ENCODE results near the gene ATF6B. TPM values are rescaled to one million over a fixed set of nuclear protein-coding genes. Genes with fewer than 3 reads are reported as not detected.

Gene ATF6B
- total RNA-seq, 2 donors from 2014 or later: 99.9 to 105 TPM

DNA sequence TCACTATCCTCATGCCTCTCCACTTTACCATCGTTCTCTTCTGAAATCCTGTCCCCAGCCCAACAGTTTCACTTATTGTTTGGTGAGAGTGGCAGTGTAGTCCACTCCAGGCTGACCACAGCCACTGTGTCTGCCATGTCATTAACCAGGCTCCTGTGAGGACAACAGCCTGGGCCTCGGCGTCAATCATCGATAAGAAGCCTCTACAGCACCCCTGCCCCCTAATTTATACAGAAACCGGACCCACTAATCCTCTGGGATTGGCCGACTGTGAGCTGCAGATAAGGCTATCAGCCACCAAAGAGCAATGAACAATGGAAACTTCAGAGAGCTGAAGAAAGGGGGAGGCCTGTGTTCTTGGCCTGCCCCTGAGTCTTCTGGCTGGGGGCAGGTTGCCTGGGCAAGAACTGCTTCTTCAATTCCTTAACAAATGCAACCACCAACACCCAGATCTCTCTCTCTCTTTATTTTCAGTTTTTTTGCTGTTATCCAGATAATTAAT lies 39.8 kb upstream of the ATF6B start:
- no peak for DNase-seq
- Mint-ChIP-seq H3K27ac (no peak overlapping the region), H3K4me3 (no peak overlapping the region), H3K36me3 (ENCODE audit: insufficient read depth in 2 of 2) (peaks cover 2 to 3% of the 10 kb centered on the region in 2 donors), H3K4me1 (ENCODE audit: low read depth) (peaks cover 10% of the 10 kb centered on the region), H3K27me3 (ENCODE audit: low read depth) (no peaks in the 10 kb centered on the region), H3K9me3 (no peaks in the 10 kb centered on the region)
- ATAC-seq (replicated peaks in 1 of 2): no peak

DNA sequence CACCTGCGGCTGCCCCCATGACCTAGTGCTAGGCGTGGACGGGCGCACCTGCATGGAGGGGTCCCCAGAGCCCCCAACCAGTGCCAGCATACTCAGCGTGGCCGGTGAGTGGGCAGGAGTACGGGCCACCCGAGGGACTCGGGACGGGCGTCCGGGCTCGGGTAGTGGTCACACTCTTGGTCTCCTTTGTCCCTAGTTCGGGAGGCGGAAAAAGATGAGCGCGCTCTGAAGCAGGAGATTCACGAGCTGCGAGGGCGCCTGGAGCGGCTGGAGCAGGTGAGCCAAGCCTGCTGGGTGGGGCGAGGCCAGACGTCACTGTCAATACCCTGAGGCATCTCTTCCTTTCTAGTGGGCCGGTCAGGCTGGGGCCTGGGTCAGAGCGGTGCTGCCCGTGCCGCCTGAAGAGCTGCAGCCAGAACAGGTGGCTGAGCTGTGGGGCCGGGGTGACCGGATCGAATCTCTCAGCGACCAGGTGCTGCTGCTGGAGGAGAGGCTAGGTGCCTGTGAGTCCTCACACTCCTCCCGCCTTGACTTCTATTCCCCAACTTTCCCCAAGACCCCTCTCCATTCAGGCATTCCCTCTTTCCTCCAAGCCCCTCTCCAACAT lies 39.2 kb upstream of the ATF6B start:
- H3K27ac Mint-ChIP-seq: no peak overlapping the region

DNA sequence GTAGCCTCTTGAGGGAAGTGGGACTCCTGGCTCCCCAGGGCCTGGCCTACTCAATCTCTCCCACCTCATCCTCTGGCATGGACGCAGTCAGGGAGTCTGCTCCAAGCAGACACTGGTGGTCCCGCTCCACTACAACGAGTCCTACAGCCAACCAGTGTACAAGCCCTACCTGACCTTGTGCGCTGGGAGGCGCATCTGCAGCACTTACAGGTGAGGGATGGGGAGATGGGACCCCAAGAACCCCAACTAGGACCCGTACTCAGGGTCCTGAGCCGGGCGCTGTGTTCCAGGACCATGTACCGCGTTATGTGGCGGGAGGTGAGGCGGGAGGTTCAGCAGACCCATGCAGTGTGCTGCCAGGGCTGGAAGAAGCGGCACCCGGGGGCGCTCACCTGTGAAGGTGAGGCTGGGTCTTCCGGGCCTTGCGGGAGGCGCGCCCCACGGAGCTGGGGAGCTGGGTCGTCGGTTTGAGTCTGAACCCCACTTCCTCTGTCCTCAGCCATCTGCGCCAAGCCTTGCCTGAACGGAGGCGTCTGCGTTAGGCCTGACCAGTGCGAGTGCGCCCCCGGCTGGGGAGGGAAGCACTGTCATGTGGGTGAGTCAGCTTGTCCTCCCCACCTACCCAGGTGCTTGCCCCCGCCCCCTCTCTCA lies 38.5 kb upstream of the ATF6B start:
- H3K9me3 Mint-ChIP-seq: no peaks in the 10 kb centered on the region
- peaks cover 2 to 8% of the 10 kb centered on the region in 2 donors for H3K36me3 Mint-ChIP-seq (ENCODE audit: insufficient read depth in 2 of 2)
- no peak overlapping the region for H3K4me3 Mint-ChIP-seq
- no peaks in the 10 kb centered on the region for H3K27me3 Mint-ChIP-seq (ENCODE audit: low read depth)
- DNase-seq (no peak), ATAC-seq (replicated peaks in 1 of 2) (no peak)
- H3K27ac Mint-ChIP-seq: no peak overlapping the region
- peaks cover 8% of the 10 kb centered on the region for H3K4me1 Mint-ChIP-seq (ENCODE audit: low read depth)

More for the DNA sequence above, 39.2 kb upstream of the ATF6B start:
- Mint-ChIP-seq H3K4me3 (no peak overlapping the region), H3K27me3 (ENCODE audit: low read depth) (no peaks in the 10 kb centered on the region), H3K36me3 (ENCODE audit: insufficient read depth in 2 of 2) (peaks cover 2 to 7% of the 10 kb centered on the region in 2 donors), H3K4me1 (ENCODE audit: low read depth) (peaks cover 8% of the 10 kb centered on the region), H3K9me3 (no peaks in the 10 kb centered on the region)
- DNase-seq (no peak), ATAC-seq (replicated peaks in 1 of 2) (no peak)

DNA sequence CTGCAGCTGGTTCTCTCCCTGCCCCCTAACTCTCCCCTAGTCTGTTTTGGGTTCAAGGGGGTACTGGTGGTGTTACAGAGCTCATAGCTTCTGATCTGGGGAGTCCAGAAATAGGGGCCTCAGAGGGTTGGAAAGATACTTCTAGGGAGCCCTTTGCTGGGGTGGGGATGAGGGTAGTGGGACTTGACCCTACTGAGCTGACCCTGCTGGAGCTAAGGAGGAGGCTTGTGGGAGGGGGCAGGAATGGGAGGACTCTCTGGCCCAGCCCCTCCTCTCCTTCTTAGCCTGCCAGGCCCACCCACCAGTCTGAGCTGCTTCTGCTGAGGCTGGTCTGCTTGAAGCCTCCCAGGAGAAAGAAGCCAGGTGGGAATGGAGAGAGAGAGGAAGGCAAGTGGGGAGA lies 36.2 kb upstream of the ATF6B start, which contains the start of gene EGFL8:
Gene EGFL8 (plus strand): TSS at position 301 of the 400 bp plus-strand sequence. CDS start 1,571 bp downstream, outside the sequence.
- no peak within 1 kb of the TSS for H3K27ac Mint-ChIP-seq
- H3K4me1 Mint-ChIP-seq (ENCODE audit: low read depth): peaks cover 4% of the 10 kb centered on the region
- ATAC-seq (replicated peaks in 1 of 2): no peak
- no peaks in the 10 kb centered on the region for H3K9me3 Mint-ChIP-seq
- H3K27me3 Mint-ChIP-seq (ENCODE audit: low read depth): no peaks in the 10 kb centered on the region
- peaks cover 2 to 8% of the 10 kb centered on the region in 2 donors for H3K36me3 Mint-ChIP-seq (ENCODE audit: insufficient read depth in 2 of 2)
- no peak for DNase-seq
- no peak within 1 kb of the TSS for H3K4me3 Mint-ChIP-seq

DNA sequence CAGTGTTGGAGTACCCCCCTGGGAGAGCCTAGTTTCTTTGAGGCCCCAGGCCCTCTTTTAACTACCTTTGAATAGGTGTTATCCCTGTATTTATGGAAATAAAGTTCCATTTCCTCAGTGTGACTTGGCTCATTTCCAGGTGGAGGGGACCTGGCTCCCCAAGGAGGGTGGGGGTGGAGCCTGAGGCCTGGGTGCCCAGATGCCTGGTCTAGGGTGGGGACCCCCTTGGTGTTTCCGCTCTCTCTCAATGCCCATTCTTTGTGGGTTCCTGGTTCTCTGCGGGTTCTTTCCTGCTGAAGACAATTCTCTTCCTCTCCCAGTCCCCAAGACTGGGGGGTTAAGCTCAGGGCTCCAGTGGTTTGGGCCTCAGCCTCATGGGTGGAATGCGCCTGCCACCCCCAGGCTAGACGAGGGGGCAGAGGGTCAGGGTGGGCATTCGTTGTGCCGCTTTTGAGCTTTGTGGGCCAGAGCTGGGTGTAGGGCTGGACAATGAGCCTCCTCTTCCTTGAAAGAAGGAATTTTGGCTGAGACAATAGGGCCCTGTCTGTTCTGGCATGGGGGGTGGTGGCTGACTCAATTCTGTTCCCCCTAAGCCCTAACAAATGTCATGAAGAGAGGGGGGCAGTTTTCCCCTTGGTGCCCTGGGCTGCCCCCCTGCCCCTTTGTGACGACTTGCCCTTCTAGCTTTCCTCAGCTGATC lies 35.7 kb upstream of the ATF6B start:
- no peaks in the 10 kb centered on the region for H3K9me3 Mint-ChIP-seq
- DNase-seq (no peak), ATAC-seq (replicated peaks in 1 of 2) (no peak)
- H3K4me3 Mint-ChIP-seq: no peak overlapping the region
- peaks cover 2 to 8% of the 10 kb centered on the region in 2 donors for H3K36me3 Mint-ChIP-seq (ENCODE audit: insufficient read depth in 2 of 2)
- H3K4me1 Mint-ChIP-seq (ENCODE audit: low read depth): peaks cover 4% of the 10 kb centered on the region
- H3K27me3 Mint-ChIP-seq (ENCODE audit: low read depth): no peaks in the 10 kb centered on the region
- H3K27ac Mint-ChIP-seq: no peak overlapping the region

DNA sequence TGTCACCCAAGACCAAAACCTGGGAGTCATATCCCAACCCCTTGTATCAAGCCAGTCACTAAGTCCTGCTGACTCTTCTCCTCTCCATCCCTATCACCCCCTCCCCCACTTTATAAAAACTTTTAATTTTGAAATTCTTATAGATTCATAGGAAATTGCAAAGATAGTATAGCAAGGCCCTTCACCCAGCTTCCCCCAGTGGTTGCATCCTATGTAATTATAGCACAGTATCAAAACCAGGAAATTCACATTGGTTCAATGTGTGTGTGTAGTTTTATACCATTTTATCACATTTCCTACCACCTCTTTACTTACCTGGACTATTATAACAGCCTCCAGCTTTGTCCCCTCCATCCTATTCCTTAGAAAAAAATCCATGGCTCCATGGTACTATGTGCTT lies 30.0 kb upstream of the ATF6B start:
- Mint-ChIP-seq H3K9me3 (no peaks in the 10 kb centered on the region), H3K4me1 (ENCODE audit: low read depth) (peaks cover 23% of the 10 kb centered on the region), H3K27ac (no peak overlapping the region), H3K4me3 (no peak overlapping the region), H3K27me3 (ENCODE audit: low read depth) (no peaks in the 10 kb centered on the region), H3K36me3 (ENCODE audit: insufficient read depth in 2 of 2) (peaks cover 5 to 15% of the 10 kb centered on the region in 2 donors)
- DNase-seq: no peak
- no peak for ATAC-seq (replicated peaks in 1 of 2)

DNA sequence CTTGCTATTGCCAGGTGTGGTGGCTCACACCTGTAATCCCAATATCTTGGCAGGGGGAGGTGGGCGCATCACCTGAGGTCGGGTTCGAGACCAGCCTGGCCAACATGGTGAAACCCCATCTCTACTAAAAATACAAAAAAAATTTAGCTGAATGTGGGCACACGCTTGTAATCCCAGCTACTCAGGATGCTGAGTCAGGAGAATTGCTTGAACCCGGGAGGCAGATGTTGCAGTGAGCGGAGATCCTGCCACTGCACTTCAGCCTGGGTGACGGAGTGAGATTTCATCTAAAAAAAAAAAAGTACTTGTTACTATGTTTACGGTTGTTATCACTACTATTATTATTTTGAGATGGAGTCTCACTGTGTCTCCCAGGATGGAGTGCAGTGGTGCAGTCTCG lies 28.8 kb upstream of the ATF6B start:
- H3K4me3 Mint-ChIP-seq: no peak overlapping the region
- H3K27ac Mint-ChIP-seq: no peak overlapping the region
- peaks cover 5 to 11% of the 10 kb centered on the region in 2 donors for H3K36me3 Mint-ChIP-seq (ENCODE audit: insufficient read depth in 2 of 2)
- no peaks in the 10 kb centered on the region for H3K27me3 Mint-ChIP-seq (ENCODE audit: low read depth)
- peaks cover 33% of the 10 kb centered on the region for H3K4me1 Mint-ChIP-seq (ENCODE audit: low read depth)
- ATAC-seq (replicated peaks in 1 of 2): no peak
- H3K9me3 Mint-ChIP-seq: no peaks in the 10 kb centered on the region
- DNase-seq: no peak

DNA sequence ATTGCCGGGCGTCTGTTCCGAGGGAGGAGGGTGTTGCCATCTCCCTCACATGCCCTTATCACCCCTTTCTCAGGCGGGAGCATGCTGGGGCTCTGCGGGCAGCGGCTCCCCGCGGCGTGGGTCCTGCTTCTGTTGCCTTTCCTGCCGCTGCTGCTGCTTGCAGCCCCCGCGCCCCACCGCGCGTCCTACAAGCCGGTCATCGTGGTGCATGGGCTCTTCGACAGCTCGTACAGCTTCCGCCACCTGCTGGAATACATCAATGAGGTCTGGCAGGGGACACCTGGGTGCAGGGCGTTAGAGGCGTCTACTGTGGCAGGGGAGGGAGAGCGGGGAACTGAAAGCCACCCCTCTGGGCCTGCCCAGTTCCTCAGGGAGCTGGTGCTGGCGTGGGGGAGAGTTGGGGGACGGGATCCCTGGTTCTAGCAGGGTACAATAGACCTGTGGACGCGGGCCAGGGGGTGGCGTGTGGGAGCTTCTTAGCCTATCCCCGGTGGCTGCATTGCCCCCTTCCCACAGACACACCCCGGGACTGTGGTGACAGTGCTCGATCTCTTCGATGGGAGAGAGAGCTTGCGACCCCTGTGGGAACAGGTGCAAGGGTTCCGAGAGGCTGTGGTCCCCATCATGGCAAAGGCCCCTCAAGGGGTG lies 26.6 kb upstream of the ATF6B start:
- H3K36me3 Mint-ChIP-seq (ENCODE audit: insufficient read depth in 2 of 2): peaks cover 5 to 11% of the 10 kb centered on the region in 2 donors
- DNase-seq: peak; percentile 74 to 80
- peaks cover 44% of the 10 kb centered on the region for H3K4me1 Mint-ChIP-seq (ENCODE audit: low read depth)
- no peaks in the 10 kb centered on the region for H3K9me3 Mint-ChIP-seq
- peaks cover 10% of the 10 kb centered on the region for H3K27me3 Mint-ChIP-seq (ENCODE audit: low read depth)
- peak overlapping the region; percentile 95 to 99 for H3K4me3 Mint-ChIP-seq
- peak overlapping the region; percentile 26 for H3K27ac Mint-ChIP-seq
- peak; percentile 85 to 87 for ATAC-seq (replicated peaks in 1 of 2)

DNA sequence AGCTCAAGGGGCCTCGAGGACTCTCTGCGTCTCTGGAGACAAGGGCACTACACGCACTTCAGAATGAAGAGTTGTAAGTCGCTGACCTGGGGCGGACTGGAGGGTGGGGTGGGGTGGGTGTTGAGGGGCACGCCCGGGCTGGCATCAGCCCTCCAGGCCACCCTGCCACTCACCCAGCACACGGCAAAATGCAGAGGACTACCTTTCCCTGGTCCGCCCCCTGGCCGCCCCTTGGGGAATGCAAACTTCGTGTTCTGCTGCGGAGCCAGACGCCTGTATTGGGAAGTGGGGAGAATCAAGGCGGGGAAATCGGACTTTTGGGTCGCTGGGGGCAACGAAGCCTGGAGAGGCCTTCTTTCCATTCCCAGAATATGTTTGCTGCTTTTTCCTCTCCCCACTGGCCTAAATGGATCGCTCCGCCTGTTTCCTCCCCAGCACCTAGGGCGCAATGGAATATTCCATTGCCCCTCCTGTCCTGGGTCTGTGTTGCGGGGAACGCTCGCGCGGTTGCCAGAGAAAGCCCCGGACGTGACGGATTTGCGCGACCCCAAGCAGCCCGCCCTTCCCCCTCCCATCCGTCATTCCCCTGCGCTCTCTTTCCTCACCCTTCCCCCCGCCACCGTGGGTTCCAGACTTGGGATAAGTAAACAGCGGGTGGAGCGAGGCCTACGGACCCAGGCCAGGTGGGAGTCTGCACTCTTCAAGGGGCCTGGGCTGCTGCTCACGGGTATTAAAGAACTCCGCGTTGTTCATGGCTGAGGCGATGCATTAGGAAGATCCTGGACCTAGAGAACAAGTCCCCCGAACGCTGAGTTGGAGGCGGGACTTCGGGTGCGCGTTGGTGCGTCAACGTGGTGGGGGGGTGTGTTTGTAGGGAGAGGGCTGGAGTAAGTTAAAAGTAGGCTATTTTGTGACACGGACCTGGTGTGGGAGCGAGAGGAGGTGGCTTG lies 25.8 kb upstream of the ATF6B start, which contains the start of gene PPT2:
Gene PPT2 (plus strand): TSS at position 578 of the 950 bp plus-strand sequence. CDS start 454 bp downstream, outside the sequence.
- H3K4me3 Mint-ChIP-seq: peak within 1 kb of the TSS; percentile 95 to 99

DNA sequence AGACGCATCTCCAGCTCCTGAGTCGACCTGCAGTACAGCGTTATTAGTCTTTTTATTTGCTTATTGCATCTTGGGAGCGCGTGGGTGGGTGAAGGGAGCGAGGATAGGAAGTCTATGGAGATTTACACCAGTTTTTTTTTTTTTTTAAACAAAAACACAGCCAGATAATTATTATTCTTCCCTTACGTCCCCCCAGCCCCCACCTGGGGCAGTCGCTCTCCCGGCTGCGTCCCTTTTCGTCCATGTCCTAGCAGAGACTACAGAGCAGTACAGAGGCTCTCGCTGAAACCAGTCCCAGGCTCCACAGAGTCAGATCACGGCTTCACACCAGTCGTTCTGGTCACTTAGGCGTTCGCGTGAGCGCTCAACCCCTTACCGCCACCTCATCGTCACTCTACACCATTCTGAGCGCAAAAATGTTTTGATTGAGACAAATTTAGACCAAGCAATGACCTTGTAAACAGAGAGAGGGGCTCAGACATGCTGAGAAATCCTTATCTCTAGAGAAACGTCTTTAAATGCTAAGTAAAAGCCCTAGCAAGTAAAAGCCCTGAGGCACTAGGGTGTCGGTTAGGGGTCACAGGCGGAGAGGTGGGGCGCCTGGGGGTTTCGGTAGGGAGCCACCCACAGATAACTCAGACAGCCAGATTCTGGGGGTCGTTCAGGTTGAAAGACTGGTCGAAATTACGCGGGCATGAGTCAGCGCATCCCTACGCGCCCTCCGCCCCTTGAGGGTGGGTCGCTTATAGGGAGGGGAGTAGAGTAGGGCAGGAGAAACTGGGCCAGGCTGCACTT lies 24.9 kb upstream of the ATF6B start:
- DNase-seq: peak in 1 of 2 donors; percentile 5
- H3K27me3 Mint-ChIP-seq (ENCODE audit: low read depth): peaks cover 22% of the 10 kb centered on the region
- ATAC-seq (replicated peaks in 1 of 2): no peak
- peak overlapping the region; percentile 95 to 99 for H3K4me3 Mint-ChIP-seq
- peak overlapping the region; percentile 25 for H3K27ac Mint-ChIP-seq
- no peaks in the 10 kb centered on the region for H3K9me3 Mint-ChIP-seq
- H3K4me1 Mint-ChIP-seq (ENCODE audit: low read depth): peaks cover 56% of the 10 kb centered on the region
- H3K36me3 Mint-ChIP-seq (ENCODE audit: insufficient read depth in 2 of 2): peaks cover 4 to 6% of the 10 kb centered on the region in 2 donors

More for the DNA sequence above, 25.8 kb upstream of the ATF6B start, which contains the start of gene PPT2:
- Mint-ChIP-seq H3K4me1 (ENCODE audit: low read depth) (peaks cover 47% of the 10 kb centered on the region), H3K27me3 (ENCODE audit: low read depth) (peaks cover 13% of the 10 kb centered on the region), H3K9me3 (no peaks in the 10 kb centered on the region), H3K36me3 (ENCODE audit: insufficient read depth in 2 of 2) (peaks cover 5 to 11% of the 10 kb centered on the region in 2 donors), H3K27ac (peak within 1 kb of the TSS; percentile 26)
- peak; percentile 78 to 81 for DNase-seq
- ATAC-seq (replicated peaks in 1 of 2): peak; percentile 72 to 78

Measured in activated T-cell treated with anti-CD3 and anti-CD28 coated beads, Interleukin-2, amount 50 U/mL, for 72 hours (primary cell).